H54 (cell line): Measurements from ENCODE around the gene KRTAP9-6.
A peak's percentile ranks its signal among the peaks of the same experiment; 100 is the strongest.
"Not testable (repeated sequence)": the region's sequence is repeated elsewhere in the genome, so short reads cannot be mapped to it uniquely, and the experiment has no call there.

ENCODE experiments used
- DNase-seq: peaks from one replicate; pipeline ENCODE4 v3.0.0; 2011; ENCODE audit warnings: low spot score, mixed read lengths; ENCODE audit not compliant: insufficient read length
- FAIRE-seq: peaks from 3 replicates; lab custom pipeline; 2011; peaks lifted over from hg19 to GRCh38; lab: Jason Lieb, UNC
- POLR2A ChIP-seq: IDR thresholded peaks from 2 replicates; pipeline ENCODE4 v1.6.1; 2011; ENCODE audit warnings: low read depth, mild to moderate bottlenecking, low read length

The KRTAP9-6 gene, protein sequence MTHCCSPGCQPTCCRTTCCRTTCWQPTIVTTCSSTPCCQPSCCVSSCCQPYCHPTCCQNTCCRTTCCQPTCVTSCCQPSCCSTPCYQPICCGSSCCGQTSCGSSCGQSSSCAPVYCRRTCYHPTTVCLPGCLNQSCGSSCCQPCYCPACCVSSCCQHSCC

DNA sequence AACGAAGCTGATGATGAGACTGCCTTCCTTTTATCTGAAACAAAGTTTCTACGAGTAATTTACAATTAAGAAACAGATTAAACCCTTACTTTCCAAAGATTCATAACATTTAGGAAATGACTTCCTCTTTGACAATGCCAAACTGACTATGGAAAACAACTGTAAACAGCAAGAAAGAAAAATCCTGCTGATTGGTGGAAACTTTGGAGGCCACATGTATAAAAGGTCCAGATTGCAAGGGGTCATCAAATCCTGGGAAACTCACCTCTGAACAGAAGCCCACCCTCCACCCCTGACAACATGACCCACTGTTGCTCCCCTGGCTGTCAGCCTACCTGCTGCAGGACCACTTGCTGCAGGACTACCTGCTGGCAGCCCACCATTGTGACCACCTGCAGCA is at the start of gene KRTAP9-6:
KRTAP9-6 (plus strand) TSS at position 301 of the 400 bp plus-strand sequence; CDS start at position 301, 0 bp downstream.
- DNase-seq, result no peak
- no peak for TF ChIP-seq POLR2A
- FAIRE-seq, result peak; percentile 27

DNA sequence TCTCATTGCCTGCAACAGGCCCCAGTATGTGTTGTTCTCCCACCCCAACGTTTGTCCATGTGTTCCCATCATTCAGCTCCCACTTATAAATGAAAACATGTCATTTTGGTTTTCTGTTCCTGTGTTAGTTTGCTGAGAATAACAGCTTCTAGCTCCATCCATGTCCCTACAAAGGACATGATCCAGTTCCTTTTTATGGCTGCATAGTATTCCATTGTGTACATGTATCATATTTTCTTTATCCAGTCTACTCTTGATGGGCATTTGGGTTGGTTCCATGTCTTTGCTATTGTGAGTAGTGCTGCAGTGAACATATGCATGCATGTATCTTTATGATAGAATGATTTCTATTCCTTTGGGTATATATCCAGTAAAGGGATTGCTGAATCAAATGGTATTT is 49.5 kb upstream of the KRTAP9-6 start:
- TF ChIP-seq POLR2A, result no peak
- DNase-seq (no peak), FAIRE-seq (no peak)

DNA sequence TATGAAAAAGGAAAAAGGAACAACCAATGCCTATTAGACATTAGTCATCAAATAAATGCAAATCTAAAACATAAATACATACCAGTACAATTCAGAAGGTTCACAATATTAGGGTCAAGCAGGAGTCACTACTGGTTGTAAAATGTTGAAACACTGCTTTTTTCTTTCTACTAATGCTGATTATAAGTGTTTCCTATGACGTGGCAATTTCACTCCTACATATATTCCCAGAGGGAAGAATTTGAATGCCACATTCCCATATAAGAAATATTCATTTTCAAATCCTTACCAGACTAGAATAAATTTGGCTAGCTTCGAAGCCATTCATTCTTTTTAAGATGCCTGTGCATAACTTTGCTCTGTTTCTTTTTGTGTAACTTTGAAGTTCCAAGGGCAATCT is 41.4 kb upstream of the KRTAP9-6 start:
- DNase-seq, result no peak

DNA sequence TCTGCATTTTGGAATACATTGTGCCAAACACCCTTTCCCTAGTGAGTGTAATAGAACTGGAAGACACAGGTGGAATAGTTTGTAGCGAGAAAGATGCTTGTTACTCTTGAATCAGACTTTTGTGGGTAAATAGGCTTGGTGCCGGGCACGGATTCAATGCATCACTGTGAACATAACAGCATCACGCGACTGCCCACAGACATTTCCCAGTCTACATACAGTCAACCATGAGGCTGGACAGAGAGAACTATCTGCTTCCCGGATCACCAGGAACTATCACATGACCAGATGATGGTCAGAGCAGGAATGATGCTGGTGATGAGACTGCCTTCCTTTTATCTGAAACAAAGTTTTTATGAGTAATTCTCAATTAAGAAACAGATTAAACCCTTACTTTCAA is 39.1 kb upstream of the KRTAP9-6 start:
- FAIRE-seq (no peak), DNase-seq (no peak)
- TF ChIP-seq POLR2A, result no peak

More for the DNA sequence above, 41.4 kb upstream of the KRTAP9-6 start:
- FAIRE-seq, result no peak
- no peak for TF ChIP-seq POLR2A

DNA sequence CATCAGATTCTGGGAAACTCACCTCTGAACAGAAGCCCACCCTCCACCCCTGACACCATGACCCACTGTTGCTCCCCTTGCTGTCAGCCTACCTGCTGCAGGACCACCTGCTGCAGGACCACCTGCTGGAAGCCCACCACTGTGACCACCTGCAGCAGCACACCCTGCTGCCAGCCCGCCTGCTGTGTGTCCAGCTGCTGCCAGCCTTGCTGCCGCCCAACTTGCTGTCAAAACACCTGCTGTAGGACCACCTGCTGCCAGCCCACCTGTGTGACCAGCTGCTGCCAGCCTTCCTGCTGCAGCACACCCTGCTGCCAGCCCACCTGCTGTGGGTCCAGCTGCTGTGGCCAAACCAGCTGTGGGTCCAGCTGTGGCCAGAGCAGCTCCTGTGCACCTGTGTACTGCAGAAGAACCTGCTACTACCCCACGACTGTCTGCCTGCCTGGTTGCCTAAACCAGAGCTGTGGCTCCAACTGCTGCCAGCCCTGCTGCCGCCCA is 38.5 kb upstream of the KRTAP9-6 start, which contains the start of gene KRTAP9-2:
KRTAP9-2 (plus strand) TSS at position 51 of the 498 bp plus-strand sequence; CDS start at position 58, 7 bp downstream.
- FAIRE-seq, DNase-seq: not testable (repeated sequence)

DNA sequence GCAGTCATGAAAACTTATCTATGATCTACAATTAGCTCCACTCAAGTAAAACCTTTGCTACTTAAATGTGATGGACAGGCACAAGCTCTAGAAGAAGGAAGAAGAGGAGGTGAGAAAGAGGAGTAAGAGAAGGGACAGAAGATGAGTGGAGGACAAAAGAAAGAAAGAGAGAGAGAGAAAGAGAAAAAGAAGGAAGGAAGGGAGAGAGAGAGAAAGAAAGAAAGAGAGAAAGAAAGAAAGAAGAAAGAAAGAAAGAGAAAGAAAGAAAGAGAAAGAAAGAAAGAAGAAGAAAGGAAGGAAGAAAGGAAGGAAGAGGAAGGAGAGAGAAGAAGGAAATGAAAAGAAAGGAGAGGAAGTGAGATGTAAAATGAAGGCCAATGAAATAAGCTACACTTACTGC is 35.1 kb upstream of the KRTAP9-6 start:
- DNase-seq (no peak), FAIRE-seq (no peak)
- TF ChIP-seq POLR2A, result no peak

DNA sequence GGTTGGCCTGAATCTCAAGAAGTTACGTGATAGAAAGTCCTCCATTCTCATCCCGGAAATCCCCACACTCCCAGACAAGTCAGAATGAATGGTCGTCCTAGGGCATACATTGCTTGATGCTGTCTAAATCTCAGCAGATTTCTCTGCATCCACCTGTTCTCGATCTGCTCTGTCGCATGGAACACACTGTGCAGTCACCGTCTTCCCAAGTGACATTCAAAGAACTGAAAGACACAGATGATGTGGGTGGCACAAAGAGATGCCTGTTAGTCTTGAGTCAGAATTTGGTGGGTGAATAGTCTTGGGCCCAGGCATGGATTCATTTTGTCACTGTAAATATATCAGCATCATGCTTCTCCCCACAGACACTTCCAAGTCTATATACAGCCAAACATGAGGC is 33.4 kb upstream of the KRTAP9-6 start:
- FAIRE-seq, result no peak
- no peak for TF ChIP-seq POLR2A
- no peak for DNase-seq

DNA sequence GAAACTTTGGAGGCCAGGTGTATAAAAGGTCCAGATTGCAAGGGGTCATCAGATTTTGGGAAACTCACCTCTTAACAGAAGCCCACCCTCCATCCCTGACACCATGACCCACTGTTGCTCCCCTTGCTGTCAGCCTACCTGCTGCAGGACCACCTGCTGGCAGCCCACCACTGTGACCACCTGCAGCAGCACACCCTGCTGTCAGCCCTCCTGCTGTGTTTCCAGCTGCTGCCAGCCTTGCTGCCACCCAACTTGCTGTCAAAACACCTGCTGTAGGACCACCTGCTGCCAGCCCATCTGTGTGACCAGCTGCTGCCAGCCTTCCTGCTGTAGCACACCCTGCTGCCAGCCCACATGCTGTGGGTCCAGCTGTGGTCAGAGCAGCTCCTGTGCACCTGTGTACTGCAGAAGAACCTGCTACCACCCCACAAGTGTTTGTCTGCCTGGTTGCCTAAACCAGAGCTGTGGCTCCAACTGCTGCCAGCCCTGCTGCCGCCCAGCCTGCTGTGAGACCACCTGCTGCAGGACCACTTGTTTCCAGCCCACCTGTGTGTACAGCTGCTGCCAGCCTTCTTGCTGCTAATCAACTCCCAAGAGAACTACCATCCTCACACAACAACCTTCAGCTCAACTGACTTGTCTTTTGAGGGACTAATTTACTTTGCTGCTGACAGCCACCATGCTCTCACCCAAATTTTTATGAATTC is 32.6 kb upstream of the KRTAP9-6 start, which contains the start of gene KRTAP9-3:
KRTAP9-3 (plus strand) TSS at position 51 of the 707 bp plus-strand sequence; CDS start at position 104, 53 bp downstream.
- FAIRE-seq, DNase-seq: not testable (repeated sequence)

DNA sequence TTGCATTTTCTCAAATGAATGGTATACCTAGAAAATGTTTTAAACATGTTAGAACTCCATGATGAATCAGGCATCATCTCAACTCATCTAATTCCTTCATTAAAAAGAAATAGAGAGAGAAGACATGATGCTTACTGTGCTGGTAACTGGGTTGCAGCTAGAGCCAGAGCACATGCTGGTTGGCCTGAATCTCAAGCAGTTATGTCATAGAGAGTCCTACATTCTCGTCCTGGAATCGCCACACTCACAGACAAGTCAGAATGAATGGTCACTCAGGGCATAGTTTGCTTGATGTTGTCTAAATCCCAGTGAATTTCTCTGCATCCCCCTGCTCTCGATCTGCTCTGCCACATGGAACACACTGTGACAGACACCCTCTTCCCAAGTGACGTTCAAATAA is 28.1 kb upstream of the KRTAP9-6 start:
- not testable (repeated sequence) for DNase-seq, FAIRE-seq

DNA sequence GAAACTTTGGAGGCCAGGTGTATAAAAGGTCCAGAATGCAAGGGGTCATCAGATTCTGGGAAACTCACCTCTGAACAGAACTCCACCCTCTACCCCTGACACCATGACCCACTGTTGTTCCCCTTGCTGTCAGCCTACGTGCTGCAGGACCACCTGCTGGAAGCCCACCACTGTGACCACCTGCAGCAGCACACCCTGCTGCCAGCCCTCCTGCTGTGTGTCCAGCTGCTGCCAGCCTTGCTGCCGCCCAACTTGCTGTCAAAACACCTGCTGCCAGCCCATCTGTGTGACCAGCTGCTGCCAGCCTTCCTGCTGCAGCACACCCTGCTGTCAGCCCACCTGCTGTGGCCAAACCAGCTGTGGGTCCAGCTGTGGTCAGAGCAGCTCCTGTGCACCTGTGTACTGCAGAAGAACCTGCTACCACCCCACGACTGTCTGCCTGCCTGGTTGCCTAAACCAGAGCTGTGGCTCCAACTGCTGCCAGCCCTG is 27.2 kb upstream of the KRTAP9-6 start, which contains the start of gene KRTAP9-8:
KRTAP9-8 (plus strand) TSS at position 51 of the 489 bp plus-strand sequence; CDS start at position 104, 53 bp downstream.
- not testable (repeated sequence) for FAIRE-seq, DNase-seq

DNA sequence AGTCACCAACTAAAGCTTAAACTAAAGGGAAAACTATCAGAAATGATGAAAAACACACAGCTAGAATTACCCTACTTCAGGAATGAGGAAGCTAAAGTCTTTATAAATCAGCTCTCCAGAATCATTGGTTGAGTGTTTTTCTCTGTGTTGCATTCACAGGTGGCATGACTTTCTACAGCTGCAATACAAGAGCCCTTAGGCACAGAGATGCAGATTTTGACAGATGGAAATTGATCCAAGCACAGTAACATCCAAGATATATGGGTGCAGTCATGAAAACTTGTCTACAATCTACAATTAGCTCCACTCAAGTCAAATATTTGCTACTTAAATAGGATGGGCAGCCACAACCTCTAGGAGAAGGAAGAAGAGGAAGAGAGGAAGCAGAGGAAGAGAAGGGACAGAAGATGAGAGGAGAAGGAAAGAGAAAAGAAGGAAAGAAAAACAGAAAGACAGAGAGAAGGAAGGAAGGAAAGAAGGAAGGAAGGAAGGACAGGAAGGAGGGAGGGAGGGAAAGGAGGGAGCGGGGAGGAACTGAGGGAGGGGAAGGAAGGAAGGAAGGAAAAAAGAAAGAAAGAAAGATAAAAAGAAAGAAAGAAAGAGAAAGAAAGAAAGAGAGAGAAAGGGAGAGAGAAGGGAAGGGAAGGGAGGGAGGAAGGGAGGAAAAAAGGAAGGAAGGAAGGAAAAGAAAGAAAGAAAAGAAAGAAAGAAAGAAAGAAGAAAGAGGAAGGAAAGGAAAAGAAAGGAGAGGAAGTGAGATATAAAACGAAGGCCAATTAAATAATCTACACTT is 18.0 kb upstream of the KRTAP9-6 start:
- FAIRE-seq, DNase-seq: not testable (repeated sequence)

DNA sequence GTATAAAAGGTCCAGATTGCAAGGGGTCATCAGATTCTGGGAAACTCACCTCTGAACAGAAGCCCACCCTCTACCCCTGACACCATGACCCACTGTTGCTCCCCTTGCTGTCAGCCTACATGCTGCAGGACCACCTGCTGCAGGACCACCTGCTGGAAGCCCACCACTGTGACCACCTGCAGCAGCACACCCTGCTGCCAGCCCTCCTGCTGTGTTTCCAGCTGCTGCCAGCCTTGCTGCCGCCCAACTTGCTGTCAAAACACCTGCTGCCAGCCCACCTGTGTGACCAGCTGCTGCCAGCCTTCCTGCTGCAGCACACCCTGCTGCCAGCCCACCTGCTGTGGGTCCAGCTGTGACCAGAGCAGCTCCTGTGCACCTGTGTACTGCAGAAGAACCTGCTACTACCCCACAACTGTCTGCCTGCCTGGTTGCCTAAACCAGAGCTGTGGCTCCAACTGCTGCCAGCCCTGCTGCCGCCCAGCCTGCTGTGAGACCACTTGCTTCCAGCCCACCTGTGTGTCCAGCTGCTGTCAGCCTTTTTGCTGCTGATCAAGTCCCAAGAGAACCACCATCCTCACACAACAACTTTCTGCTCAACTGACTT is 15.4 kb upstream of the KRTAP9-6 start, which contains the start of gene KRTAP9-4:
KRTAP9-4 (plus strand) TSS at position 51 of the 604 bp plus-strand sequence; CDS start at position 85, 34 bp downstream.
- not testable (repeated sequence) for FAIRE-seq, DNase-seq

DNA sequence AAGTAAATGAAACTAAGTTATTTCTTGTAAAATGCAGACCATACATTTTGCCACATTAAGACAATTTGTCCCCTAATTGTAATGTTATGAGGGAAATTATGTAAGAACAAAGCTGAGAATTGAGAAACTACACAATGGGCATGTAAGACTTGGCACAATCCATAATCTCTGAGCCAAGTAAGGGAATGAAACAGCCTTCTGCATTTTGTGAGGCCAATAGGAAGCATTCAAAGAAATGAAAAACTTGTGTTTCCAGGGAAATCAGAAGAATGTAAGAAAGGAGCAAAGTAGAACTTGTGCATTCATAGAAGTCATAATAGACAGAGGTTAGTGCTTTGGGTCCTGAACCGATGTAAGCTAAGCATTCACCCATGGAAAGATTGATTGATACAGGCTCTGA is 13.9 kb upstream of the KRTAP9-6 start:
- no peak for DNase-seq
- no peak for FAIRE-seq

DNA sequence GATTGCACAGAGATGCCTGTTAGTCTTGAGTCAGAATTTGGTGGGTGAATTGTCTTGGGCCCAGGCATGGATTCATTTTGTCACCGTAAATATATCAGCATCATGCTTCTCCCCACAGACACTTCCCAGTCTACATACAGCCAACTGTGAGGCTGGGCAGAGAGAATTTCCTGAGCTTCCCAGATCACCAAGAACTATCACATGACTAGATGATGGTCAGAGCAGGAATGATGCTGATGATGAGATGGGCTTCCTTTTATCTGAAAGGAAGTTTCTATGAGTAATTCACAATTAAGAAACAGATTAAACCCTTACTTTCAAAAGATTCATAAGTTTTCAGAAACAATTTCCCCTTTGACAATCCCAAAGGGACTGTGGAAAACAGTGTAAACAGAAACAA is 10.3 kb upstream of the KRTAP9-6 start:
- FAIRE-seq, result no peak

More for the DNA sequence above, 13.9 kb upstream of the KRTAP9-6 start:
- TF ChIP-seq POLR2A, result no peak

DNA sequence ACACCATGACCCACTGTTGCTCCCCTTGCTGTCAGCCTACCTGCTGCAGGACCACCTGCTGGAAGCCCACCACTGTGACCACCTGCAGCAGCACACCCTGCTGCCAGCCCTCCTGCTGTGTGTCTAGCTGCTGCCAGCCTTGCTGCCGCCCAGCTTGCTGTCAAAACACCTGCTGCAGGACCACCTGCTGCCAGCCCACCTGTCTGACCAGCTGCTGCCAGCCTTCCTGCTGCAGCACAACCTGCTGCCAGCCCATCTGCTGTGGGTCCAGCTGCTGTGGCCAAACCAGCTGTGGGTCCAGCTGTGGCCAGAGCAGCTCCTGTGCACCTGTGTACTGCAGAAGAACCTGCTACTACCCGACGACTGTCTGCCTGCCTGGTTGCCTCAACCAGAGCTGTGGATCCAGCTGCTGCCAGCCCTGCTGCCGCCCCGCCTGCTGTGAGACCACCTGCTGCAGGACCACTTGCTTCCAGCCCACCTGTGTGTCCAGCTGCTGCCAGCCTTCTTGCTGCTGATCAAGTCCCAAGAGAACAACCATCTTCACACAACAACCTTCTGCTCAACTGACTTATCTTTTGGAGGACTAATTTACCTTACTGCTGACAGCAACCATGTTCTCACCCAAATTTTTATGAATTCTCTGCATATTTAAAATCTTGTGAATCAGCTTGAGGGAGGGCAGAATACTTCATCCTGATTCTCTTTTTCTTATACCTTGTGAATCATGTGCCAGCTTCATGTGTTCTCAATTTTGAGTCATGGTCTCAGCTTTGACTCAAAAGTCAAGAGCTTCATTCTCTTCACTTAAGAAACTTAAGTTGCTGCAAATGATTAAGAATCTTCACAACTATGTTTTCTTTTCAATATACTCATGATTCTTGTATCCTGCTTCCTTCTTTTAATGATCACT is 9.5 kb upstream of the KRTAP9-6 start, which contains the start of gene KRTAP9-9:
KRTAP9-9 (plus strand) TSS at position 4 of the 910 bp plus-strand sequence.
- not testable (repeated sequence) for FAIRE-seq, DNase-seq

More for the DNA sequence above, 10.3 kb upstream of the KRTAP9-6 start:
- no peak for DNase-seq
- TF ChIP-seq POLR2A, result no peak
